ENCODE measurements around the gene CCL24.
"Not testable (repeated sequence)": the region's sequence is repeated elsewhere in the genome, so short reads cannot be mapped to it uniquely, and the experiment has no call there.

Gene CCL24

GRCh38 chr7:75818472-75818871 is 4.9 kb upstream of the CCL24 start:
- no peak for DNase-seq

DNA sequence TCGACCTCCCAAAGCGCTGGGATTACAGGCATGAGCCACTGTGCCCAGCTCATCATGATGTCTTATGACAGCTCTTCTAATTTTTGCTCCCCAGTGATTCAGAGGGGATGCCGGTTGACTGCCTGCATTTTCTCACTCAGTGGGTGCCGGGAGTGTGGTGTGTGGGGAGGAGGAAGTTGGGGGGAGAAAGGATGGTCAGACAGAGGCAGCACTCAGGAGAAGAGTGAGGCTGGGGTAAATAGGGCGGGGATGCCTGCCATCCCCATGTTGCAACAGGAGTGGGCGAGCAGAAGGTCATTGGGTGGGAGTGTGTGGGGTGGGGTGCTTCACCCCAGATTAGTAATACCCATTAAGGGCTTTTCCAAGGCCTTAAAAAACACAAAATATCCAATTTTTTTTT is 3.5 kb upstream of the CCL24 start:
- no peak for DNase-seq

DNA sequence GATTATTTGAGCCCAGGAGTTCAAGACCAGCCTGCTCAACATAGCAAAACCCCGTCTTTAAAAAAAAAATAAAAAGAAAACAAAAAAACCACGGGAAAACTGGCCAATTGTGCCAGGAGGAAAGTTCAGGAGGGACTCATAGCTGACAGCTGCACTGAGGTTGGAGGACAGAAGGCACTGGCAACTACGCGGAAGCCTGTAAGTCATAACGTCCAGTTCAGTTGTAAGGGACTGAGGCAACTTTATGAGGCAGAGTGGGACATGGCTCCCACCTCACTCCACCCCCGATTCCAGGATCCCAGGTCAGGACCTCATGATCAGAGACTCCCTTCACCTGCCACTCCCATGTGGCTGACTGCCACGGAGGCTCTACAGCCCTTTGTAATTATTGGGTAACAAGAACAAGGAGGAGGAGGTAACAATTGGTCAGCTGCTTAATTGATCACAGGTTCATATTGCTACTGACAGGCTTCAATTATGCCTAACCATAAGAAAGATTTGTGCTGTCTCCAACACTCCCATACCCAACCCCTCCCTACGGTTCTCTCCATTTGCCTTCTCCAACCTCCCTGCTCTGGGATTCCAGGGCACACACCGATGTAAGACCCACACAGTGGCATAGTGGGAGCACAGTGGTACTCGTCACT is 1.9 kb upstream of the CCL24 start:
- DNase-seq: no peak

GRCh38 chr7:75814407-75814947 is 871 bp upstream of the CCL24 start:
- DNase-seq: no peak

GRCh38 chr7:75813084-75813483 is 522 bp downstream of the CCL24 start:
- DNase-seq: no peak

DNA sequence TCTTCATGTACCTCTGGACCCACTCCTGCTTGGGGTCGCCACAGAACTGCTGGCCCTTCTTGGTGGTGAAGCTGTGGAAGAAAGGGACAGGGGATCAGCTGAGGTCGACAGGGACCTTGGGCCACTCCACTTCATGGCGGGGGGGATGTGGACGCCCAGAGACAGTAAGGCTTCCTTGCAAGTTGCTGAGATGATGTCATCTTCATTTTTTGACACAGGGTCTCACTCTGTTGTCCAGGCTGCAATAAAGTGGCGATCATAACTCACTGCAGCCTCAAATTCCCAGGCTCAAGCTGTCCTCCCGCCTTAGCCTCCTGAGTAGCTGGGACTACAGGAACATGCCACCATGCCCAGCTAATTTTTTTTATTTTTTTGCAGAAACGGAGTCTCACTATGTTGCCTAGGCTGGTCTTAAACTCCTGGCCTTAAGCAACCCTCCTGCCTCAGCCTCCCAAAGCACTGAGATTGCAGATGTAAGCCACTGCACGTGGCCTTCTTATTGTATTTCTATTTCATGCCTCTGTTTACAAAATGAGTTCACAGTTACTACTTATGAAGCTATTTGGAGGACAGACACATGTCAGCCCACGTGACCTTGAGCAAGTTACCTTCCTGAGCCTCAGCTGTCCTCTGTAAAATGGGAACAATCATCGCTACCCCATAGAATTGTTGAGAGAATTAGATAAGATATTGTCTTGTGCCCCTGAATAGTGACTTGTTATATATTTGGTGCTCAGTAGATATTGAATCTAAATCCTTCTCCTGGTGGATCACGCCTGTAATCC is 1.5 kb downstream of the CCL24 start:
- no peak for DNase-seq

GRCh38 chr7:75809396-75809795 is 4.2 kb downstream of the CCL24 start:
- no peak for DNase-seq

GRCh38 chr7:75808106-75808505 is 5.5 kb downstream of the CCL24 start:
- no peak for DNase-seq

DNA sequence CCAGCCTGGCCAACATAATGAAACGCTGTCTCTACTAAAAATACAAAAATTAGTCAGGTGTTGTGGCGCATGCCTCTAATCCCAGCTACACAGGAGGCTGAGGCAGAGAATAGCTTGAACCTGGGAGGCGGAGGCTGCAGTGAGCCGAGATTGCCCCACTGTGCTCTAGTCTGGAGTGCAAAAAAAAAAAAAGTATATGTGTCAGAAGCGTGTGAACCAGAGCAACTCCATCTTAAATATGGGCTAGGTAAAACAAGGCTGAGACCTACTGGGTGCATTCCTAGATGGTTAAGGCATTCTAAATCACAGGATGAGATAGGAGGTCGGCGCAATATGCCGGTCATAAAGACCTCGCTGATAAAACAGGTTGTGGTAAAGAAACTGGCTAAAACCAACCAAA is 6.2 kb downstream of the CCL24 start:
- no peak for DNase-seq

GRCh38 chr7:75806560-75807307 is 6.9 kb downstream of the CCL24 start:
- no peak for DNase-seq

- DNase-seq: no peak
Measured at GRCh38 chr7:75804705-75805104, 8.9 kb downstream of the CCL24 start.

GRCh38 chr7:75804004-75804403 is 9.6 kb downstream of the CCL24 start:
- no peak for DNase-seq

- DNase-seq: no peak
Measured at GRCh38 chr7:75802552-75802821, 11.1 kb downstream of the CCL24 start.

DNA sequence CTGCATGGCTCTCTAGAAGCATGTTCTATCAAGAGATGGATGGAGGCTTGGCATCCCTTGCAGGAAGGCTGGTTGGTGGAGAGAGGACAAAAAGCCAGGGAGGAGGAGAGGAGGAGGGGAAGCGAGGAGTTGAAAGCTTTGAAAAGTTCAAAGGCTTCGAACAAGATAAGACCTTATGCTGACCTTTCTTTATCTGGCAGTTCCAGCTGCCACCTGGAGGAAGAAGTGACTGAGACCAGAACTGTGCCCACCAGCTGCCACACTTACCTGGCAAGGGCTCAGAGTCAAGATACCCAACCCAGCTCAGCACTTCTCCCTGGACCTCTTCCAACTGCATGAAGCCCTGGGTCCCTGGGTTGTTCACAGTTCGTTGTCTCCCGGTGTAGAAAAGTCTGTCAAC is 14.8 kb downstream of the CCL24 start:
- DNase-seq: no peak

DNA sequence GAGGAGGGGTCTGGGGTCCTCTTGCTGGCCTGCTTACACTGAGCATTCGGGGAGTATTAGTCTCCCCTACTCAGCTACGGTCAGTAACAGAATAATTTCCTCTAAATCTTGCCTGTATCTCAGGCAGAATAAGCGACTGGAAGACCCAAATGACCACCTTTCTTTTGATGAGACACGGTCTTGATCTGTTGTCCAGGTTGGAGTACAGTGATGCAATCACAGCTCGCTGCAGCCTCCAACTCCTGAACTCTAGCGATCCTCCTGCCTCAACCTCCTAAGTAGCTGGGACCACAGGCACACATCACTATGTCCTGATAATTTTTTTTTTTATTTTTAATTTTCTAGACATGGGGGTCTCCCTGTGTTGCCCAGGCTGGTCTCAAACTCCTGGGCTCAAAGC is 17.2 kb downstream of the CCL24 start:
- no peak for DNase-seq

GRCh38 chr7:75795831-75796285 is 17.7 kb downstream of the CCL24 start:
- no peak for DNase-seq

DNA sequence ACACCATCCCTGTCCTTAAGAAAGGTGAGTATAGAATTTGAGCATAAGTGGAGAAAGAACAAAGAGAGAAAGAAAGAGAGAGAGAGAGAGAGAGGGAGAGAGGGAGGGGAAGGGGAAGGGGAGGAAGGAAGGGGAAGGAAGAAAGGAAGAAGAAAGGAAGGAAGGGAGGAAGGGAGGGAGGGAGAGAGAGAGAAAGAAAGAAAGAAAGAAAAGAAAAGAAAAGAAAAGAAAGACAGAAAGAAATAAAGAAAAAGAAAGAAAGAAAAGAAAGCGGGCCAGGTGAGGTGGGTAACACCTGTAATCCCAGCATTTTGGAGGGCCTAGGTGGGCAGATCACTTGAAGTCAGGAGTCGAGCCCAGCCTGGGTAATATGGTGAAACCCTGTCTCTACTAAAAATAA is 19.9 kb downstream of the CCL24 start:
- DNase-seq: no peak

- DNase-seq: not testable (repeated sequence)
Measured at GRCh38 chr7:75792567-75792966, 21.0 kb downstream of the CCL24 start.

- DNase-seq: no peak
Measured at GRCh38 chr7:75789361-75789924, 24.2 kb downstream of the CCL24 start.

DNA sequence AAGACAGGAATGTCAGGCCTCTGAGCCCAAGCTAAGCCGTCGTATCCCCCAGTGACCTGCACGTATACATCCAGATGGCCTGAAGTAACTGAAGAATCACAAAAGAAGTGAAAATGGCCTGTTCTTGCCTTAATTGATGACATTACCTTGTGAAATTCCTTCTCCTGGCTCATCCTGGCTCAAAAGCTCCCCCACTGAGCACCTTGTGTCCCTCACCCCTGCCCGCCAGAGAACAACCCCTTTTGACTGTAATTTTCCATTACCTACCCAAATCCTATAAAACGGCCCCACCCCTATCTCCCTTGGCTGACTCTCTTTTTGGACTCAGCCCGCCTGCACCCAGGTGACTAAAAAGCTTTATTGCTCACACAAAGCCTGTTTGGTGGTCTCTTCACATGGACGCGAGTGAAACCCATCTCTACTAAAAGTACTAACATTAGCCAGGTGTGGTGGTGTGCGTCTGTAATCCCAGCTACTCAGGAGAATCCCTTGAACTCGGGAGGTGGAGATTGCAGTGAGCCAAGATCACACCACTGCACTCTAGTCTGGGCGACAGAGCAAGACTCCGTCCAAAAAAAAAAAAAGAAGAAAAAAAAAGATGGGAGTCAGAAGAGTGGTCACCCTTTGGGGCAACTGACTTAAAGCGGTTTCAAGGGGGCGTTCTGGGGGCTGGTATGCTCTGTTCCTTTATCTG is 25.3 kb downstream of the CCL24 start:
- DNase-seq: not testable (repeated sequence)

- DNase-seq: not testable (repeated sequence)
Measured at GRCh38 chr7:75783058-75783457, 30.5 kb downstream of the CCL24 start.

GRCh38 chr7:75780647-75781273 is 32.8 kb downstream of the CCL24 start:
- DNase-seq: not testable (repeated sequence)

Measured in AML-193 (cell line).